GM23338 (cell line): Measurements from ENCODE around the gene LPCAT3. TPM values are rescaled to one million over a fixed set of nuclear protein-coding genes. Genes with fewer than 3 reads are reported as not detected.

ENCODE experiments used
- ATAC-seq: fragments of 200-7000 bp; cut with Tn5 transposase; 3 replicates; pipeline ENCODE4 v1.9.1; 2020
- DNase-seq: peaks from one replicate; pipeline ENCODE4 v3.0.0-alpha.2; 2015; ENCODE audit warnings: low spot score
- H2AFZ ChIP-seq: fragments of 200-600 bp; sonication (generic); 2 replicates; pipeline ENCODE4 v1.8.0; 2016; ENCODE audit warnings: antibody characterized with exemption, mild to moderate bottlenecking, moderate library complexity
- H3F3A ChIP-seq: fragments of 200-600 bp; sonication (generic); replicated peaks from 2 replicates; pipeline ENCODE4 v1.8.0; 2017; ENCODE audit warnings: antibody characterized with exemption, mixed run types, low read depth
- H3K27ac ChIP-seq: fragments of 200-600 bp; sonication (generic); 2 replicates; pipeline ENCODE4 v1.6.1; 2016; ENCODE audit warnings: low read depth
- H3K27me3 ChIP-seq: fragments of 200-600 bp; sonication (generic); 2 replicates; pipeline ENCODE4 v1.8.0; 2016; ENCODE audit warnings: mild to moderate bottlenecking, mixed run types, moderate library complexity; ENCODE audit not compliant: insufficient read depth
- H3K36me3 ChIP-seq: fragments of 200-600 bp; sonication (generic); 2 replicates; pipeline ENCODE4 v1.8.0; 2016; ENCODE audit warnings: mild to moderate bottlenecking; ENCODE audit not compliant: insufficient read depth
- H3K4me1 ChIP-seq: fragments of 200-600 bp; sonication (generic); 2 replicates; pipeline ENCODE4 v1.8.0; 2016; ENCODE audit warnings: mild to moderate bottlenecking, moderate library complexity; ENCODE audit not compliant: insufficient read depth
- H3K4me2 ChIP-seq: fragments of 200-600 bp; sonication (generic); 2 replicates; pipeline ENCODE4 v1.7.1; 2017; ENCODE audit warnings: mixed run types
- H3K4me3 ChIP-seq: fragments of 200-600 bp; sonication (generic); 2 replicates; pipeline ENCODE4 v1.6.1; 2016; ENCODE audit warnings: mixed run types
- H3K79me2 ChIP-seq: fragments of 200-600 bp; sonication (generic); replicated peaks from 2 replicates; pipeline ENCODE4 v1.8.0; 2017; ENCODE audit warnings: mild to moderate bottlenecking; ENCODE audit not compliant: insufficient read depth
- H3K9me2 ChIP-seq: fragments of 200-600 bp; sonication (generic); 2 replicates; pipeline ENCODE4 v1.8.0; 2017; ENCODE audit not compliant: insufficient read depth
- H4K20me1 ChIP-seq: fragments of 200-600 bp; sonication (generic); replicated peaks from 2 replicates; pipeline ENCODE4 v1.8.0; 2017; ENCODE audit warnings: mild to moderate bottlenecking; ENCODE audit not compliant: insufficient read depth
- H3K27ac Mint-ChIP-seq: 2 replicates; pipeline ENCODE4 v1.8.0; 2020; ENCODE audit warnings: inconsistent platforms, mild to moderate bottlenecking, moderate library complexity, mixed read lengths
- H3K27me3 Mint-ChIP-seq: 3 replicates; pipeline ENCODE4 v1.8.0; 2022; ENCODE audit warnings: low read depth, mild to moderate bottlenecking, moderate library complexity, mixed read lengths, inconsistent platforms; ENCODE audit not compliant: insufficient read depth, poor library complexity
- H3K36me3 Mint-ChIP-seq: 3 replicates; pipeline ENCODE4 v1.8.0; 2021; ENCODE audit warnings: low read depth, mild to moderate bottlenecking, inconsistent platforms, moderate library complexity, mixed read lengths
- H3K4me1 Mint-ChIP-seq: 3 replicates; pipeline ENCODE4 v1.8.0; 2020; ENCODE audit warnings: mild to moderate bottlenecking, inconsistent platforms, mixed read lengths
- H3K4me3 Mint-ChIP-seq: 3 replicates; pipeline ENCODE4 v1.8.0; 2021; ENCODE audit warnings: moderate library complexity, mild to moderate bottlenecking, inconsistent platforms, mixed read lengths
- H3K9me3 Mint-ChIP-seq: 3 replicates; pipeline ENCODE4 v1.8.0; 2020; ENCODE audit warnings: moderate library complexity, mild to moderate bottlenecking, inconsistent platforms, mixed read lengths
- CREB1 ChIP-seq: fragments of 250-450 bp; sonication (Bioruptor Pico); IDR thresholded peaks from 2 replicates; pipeline ENCODE4 v1.5.0; 2020; ENCODE audit warnings: low read depth, mild to moderate bottlenecking, moderate library complexity
- CTCF ChIP-seq, 2 experiments: fragments of 200-600 bp in 1 of 2; sonication (generic) in 1 of 2; conservative IDR thresholded peaks; 2 replicates each; pipeline versions ENCODE4 v1.5.1 to v1.6.1; 2016 to 2017; ENCODE audit warnings: antibody characterized with exemption in 2 of 2, low read depth in 2 of 2, mild to moderate bottlenecking in 2 of 2, moderate library complexity in 1 of 2
- ETS1 ChIP-seq: IDR thresholded peaks from 2 replicates; pipeline ENCODE4 v1.6.1; 2016; ENCODE audit warnings: antibody characterized with exemption
- EZH2 ChIP-seq: fragments of 200-600 bp; sonication (generic); IDR thresholded peaks from one replicate; pipeline ENCODE4 v1.8.0; 2017; ENCODE audit warnings: antibody characterized with exemption, mild to moderate bottlenecking, low read depth; ENCODE audit not compliant: unreplicated experiment
- JUNB ChIP-seq: IDR thresholded peaks from one replicate; pipeline ENCODE4 v1.6.1; 2016; ENCODE audit warnings: antibody characterized with exemption; ENCODE audit not compliant: unreplicated experiment
- NANOG ChIP-seq: IDR thresholded peaks from 2 replicates; pipeline ENCODE4 v1.6.1; 2016; ENCODE audit warnings: antibody characterized with exemption, borderline replicate concordance
- POLR2AphosphoS5 ChIP-seq: IDR thresholded peaks from 2 replicates; pipeline ENCODE4 v1.6.1; 2016; ENCODE audit warnings: antibody characterized with exemption, low read depth
- STAT1 ChIP-seq: IDR thresholded peaks from one replicate; pipeline ENCODE4 v1.6.1; 2016; ENCODE audit warnings: antibody characterized with exemption; ENCODE audit not compliant: unreplicated experiment
- ZNF331 ChIP-seq: fragments of 250-450 bp; sonication (Bioruptor Pico); IDR thresholded peaks from 2 replicates; pipeline ENCODE4 v1.5.0; 2020; ENCODE audit warnings: low read depth, mild to moderate bottlenecking, moderate library complexity
- polyA plus RNA-seq: library from polyadenylated mRNA; unstranded; fragments of >200 nt; fragmentation: Nextera tagmentation; extraction: Ambion mirVana; gene quantifications from 2 replicates; pipeline ENCODE4 v1.2.1, GENCODE V29; 2016
- total RNA-seq: library from RNA; depleted of rRNA; stranded (reverse); fragments of >200 nt; shearing (Covaris generic); gene quantifications from 2 replicates; pipeline ENCODE4 v1.2.3, GENCODE V29; 2014

The LPCAT3 gene
- total and polyA plus RNA-seq, 2 experiments from 2014 or later, result 21.4 to 51.5 TPM

- TF ChIP-seq STAT1, result no peak
- TF ChIP-seq ETS1, result no peak
- no peak for TF ChIP-seq POLR2AphosphoS5
- TF ChIP-seq CREB1, result no peak
- TF ChIP-seq NANOG, result no peak
- no peak for TF ChIP-seq CTCF (conservative IDR thresholded peaks at IDR 0.05; ENCODE audit: low read depth in 2 of 2)
Measured at GRCh38 chr12:7026854-7027253, 8.6 kb upstream of the LPCAT3 start (continued).

GRCh38 chr12:7023114-7023513 lies 4.8 kb upstream of the LPCAT3 start:
- Mint-ChIP-seq H3K36me3 (no peaks in the 10 kb centered on the region), H3K4me1 (peaks cover 8% of the 10 kb centered on the region; the same call in 2 of the 3 replicates), H3K4me3 (no peak overlapping the region), H3K9me3 (no peaks in the 10 kb centered on the region), H3K27ac (no peak overlapping the region), H3K27me3 (peaks cover 3% of the 10 kb centered on the region)
- Histone ChIP-seq H3K4me1 (peaks cover 6% of the 10 kb centered on the region), H3K4me2 (no peak overlapping the region), H3K79me2 (no peaks in the 10 kb centered on the region), H2AFZ (0 out of 2 replicates have a peak overlapping the region, but pooled peaks have one; percentile 32), H3K4me3 (no peak overlapping the region), H3F3A (no peaks in the 10 kb centered on the region), H3K27me3 (no peaks in the 10 kb centered on the region), H3K9me2 (no peaks in the 10 kb centered on the region), H4K20me1 (no peaks in the 10 kb centered on the region), H3K27ac (no peak overlapping the region), H3K36me3 (no peaks in the 10 kb centered on the region)
- ATAC-seq (no peak), DNase-seq (no peak)
- no peak for TF ChIP-seq ZNF331 (CRISPR knock-in tag)

GRCh38 chr12:7021956-7022355 lies 3.7 kb upstream of the LPCAT3 start:
- H3K9me2 ChIP-seq, result no peaks in the 10 kb centered on the region
- no peaks in the 10 kb centered on the region; the same call in 1 of the 2 replicates for H4K20me1 ChIP-seq
- H3K36me3 ChIP-seq, result no peaks in the 10 kb centered on the region
- no peaks in the 10 kb centered on the region; the same call in 2 of the 3 replicates for H3K36me3 Mint-ChIP-seq
- H3K27ac ChIP-seq, result no peak overlapping the region
- no peak for DNase-seq
- H2AFZ ChIP-seq, result no peak overlapping the region
- H3K27me3 ChIP-seq, result no peaks in the 10 kb centered on the region
- H3K4me3 Mint-ChIP-seq, result no peak overlapping the region
- H3F3A ChIP-seq, result no peaks in the 10 kb centered on the region
- no peak overlapping the region for H3K4me3 ChIP-seq
- H3K4me1 Mint-ChIP-seq, result peaks cover 17% of the 10 kb centered on the region
- H3K9me3 Mint-ChIP-seq, result no peaks in the 10 kb centered on the region
- peaks cover 3% of the 10 kb centered on the region for H3K27me3 Mint-ChIP-seq
- peaks cover 15% of the 10 kb centered on the region for H3K4me1 ChIP-seq
- TF ChIP-seq EZH2 (no peak), STAT1 (no peak), JUNB (no peak), CREB1 (no peak), ETS1 (no peak)
- peaks cover 11% of the 10 kb centered on the region for H3K79me2 ChIP-seq
- H3K4me2 ChIP-seq, result no peak overlapping the region
- H3K27ac Mint-ChIP-seq, result no peak overlapping the region
- no peak for ATAC-seq
